SW480 (cell line): ENCODE results near the gene CCR5.
"Not testable (repeated sequence)": the region's sequence is repeated elsewhere in the genome, so short reads cannot be mapped to it uniquely, and the experiment has no call there.

ENCODE experiments used
- DNase-seq: peaks from one replicate; pipeline ENCODE4 v3.0.0-alpha.2; 2016; ENCODE audit warnings: low spot score

Gene CCR5

DNA sequence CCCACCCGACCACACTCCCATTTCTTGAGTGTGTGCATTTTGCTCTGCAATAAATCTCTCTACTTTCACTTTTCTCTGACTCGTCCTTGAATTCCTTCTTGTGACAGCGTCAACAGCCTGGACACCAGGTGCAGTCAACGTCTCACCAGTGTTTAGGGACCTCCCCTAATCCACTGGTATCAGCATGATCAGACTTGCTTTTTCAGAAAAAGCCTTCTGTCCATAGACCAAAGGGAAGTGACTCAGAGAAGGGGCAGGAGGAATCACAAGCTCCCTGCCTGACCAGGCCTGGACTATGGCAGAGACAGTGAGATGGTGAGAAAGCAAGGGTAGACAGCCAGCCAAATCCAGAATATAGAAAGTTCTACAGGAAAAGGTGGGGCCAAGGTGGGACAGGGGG lies 15.5 kb downstream of the CCR5 start:
- peak; percentile 62 for DNase-seq

DNA sequence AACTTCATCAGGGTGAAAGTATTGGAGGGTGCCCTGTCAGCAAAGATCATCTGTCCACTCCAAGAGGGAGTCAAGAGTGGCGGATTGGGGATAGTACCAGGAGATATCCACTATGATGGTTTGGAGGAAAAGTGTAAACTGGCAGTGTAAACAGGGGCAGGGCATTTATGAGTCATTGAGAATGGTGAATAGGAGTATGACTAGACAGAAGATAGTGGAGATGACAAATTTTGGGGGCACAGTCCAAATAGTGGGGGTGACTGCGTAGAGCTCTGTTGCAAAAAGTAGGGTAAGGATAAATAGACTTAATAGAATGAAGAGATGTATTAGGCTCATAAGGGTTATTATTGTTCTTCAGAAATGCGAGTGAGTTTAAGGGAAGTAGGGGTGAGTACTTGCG lies 18.1 kb downstream of the CCR5 start:
- DNase-seq = not testable (repeated sequence)

DNA sequence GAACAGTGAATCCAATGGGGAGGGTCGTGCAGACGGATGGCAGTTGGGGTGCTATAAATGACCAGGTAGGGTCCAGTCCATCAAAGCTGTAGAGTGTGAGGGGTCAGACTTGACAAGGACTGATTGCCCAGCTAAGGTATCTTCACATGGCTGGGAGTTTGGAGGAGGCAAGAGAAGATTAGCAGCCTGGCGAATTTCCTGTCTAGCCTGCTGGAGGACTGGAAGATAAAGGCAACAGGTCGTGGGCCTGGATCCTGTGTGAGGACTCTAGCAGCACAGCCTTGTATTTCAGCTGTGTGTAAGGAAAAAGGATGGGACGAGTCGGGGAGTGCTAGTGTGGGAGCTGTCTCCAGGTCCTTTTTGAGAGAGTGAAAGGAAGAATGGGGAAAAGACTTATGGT lies 18.6 kb downstream of the CCR5 start:
- no peak for DNase-seq

DNA sequence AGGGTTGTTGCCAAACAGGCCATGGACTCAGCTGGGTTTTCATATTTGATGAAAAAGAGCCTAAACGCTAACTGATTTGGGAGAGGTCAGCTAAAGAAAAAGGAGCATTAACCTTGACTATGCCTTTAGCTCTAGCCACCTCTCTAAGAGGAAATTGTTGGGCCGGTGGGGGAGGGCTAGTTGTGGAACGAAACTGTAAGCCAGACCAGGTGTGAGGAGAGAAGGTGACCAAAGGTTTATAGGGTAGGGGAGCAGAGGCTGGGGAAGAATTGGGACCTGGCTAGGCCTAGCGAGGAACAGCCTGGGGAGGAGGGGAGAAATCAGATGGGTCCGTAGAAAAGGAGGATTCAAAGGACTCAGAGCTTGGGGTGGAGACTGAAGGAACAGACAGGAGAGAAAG lies 20.8 kb downstream of the CCR5 start:
- not testable (repeated sequence) for DNase-seq

DNA sequence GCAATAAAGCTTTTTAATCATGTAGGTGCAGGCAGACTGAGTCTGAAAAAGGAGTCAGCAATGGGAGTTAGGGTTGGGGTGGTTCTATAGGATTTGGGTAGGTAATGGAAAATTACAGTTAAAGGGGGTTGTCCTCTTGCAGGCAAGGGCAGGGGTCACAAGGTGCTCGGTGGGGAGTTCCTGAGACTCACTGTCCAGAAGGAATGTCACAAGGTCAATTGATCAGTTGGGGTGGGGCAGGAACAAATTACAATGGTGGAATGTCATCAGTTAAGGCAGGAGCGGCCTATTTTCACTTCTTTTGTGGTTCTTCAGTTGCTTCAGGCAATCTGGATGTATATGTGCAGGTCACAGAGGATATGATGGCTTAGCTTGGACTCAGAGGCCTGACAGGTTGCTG lies 22.3 kb downstream of the CCR5 start:
- no peak for DNase-seq

DNA sequence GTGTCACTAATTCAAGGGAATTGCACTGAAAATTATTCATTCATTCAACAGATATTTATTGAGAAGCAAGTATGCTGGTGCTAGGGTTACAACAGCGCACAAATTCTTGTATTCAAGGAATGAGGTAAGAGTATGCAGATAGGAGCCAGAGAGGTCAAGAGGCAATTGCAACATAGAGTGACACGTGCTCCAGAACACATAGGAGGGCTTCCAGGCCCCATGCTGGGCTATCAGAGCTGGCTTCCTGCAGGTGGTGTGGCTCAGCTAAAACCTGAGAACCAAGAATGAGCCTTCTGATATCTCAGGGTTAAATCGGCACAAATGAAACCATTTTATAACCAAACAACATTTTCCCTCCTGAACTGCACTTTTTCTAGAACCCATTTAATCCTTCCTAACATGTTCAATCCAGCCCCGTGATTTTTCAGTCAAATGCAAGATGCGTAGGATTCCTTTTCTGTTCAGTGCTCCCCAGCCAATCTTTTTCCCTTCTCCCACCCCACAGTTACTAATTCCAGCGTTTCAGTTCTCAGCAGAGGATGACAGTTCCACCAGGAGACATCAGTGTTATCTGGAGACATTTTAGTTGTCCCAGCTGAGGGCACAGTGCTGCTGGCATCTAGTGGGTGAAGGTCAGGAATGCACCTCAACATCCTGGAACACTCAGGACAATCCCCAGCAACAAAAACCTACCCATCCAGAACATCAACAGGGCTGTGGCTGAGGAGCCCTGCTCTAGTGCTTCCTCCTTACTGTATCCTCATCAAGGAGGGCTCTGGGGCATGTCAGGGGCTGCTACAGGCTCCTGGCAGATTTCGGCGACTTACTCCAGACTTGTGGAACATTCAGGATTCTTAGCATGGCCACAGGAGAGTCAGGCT lies 23.0 kb downstream of the CCR5 start:
- no peak for DNase-seq

DNA sequence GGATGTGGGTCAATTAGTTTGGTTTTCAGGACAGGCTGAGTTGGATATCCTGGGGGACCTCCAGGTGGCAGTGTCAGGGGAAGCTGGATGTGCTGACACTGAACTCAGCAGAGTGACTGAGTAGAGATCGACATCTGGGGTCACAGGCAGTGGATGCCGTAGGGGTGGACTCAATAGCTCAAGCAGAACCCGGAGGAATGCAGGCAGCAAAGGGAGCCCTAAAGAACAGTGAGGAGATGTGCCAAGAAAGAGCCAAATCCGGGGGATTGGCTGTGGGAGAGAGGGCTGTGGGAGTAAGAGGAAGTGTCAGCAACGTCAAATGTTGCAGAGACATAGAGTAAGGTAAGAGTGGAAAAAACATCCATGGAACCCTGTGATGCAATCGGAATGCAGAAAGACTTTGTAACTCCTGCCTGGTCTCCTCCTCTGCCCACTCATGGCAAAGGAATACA lies 24.5 kb downstream of the CCR5 start:
- DNase-seq = no peak

DNA sequence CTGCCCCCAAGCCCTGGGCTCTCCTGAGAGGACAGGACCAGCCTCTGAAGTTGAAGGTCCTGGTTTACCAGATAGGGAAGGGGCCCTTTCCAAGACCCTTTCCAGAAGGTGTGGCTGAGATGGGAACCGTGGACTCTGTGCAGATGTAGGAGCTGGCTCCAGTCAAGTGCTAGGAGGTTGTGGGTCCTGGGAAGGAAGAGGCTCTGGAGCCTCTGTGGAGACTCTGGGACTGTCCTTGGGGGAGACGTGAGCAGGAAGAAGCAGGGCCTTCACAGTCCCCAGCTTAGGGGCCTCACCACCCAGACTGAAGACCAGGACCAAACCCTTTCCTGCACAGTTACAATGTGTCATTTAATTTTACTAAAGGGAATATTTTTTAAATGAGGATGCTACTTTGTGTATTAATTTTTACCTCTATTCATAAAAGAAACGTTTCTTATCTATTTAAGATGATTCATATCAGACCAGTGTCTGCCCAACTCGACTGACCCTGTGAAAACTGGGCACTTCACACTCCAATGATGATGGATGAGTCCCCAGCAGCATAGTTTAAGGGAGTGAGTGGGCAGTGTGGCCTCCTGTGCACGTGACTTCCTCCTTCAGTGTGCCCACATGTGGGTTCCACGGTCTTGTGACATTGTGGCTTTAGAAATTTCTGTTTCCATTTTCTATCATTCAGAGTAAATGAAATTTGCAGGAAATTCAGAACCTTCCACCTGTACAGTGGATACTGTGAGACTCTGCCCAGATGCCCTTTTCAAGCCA lies 25.2 kb downstream of the CCR5 start:
- no peak for DNase-seq

DNA sequence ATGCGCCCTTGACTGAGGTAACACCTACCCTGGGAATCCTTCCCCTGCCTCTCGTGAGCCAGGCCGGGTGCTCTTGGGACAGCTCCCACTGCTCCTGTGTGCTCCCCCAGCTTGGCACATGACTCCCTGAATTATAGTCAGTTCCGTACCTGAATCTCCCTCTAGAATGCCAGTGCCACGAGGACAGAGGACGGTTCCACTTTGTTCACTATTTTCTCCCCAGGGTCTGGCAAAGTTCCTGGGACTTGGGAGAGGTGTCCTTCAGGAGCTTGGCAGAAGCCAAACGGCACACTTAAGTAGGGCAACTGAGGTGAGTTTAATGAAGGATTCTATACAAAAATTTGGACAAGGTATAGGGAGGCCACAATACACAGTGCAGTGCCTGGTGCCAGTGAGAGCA lies 26.4 kb downstream of the CCR5 start:
- DNase-seq = no peak

DNA sequence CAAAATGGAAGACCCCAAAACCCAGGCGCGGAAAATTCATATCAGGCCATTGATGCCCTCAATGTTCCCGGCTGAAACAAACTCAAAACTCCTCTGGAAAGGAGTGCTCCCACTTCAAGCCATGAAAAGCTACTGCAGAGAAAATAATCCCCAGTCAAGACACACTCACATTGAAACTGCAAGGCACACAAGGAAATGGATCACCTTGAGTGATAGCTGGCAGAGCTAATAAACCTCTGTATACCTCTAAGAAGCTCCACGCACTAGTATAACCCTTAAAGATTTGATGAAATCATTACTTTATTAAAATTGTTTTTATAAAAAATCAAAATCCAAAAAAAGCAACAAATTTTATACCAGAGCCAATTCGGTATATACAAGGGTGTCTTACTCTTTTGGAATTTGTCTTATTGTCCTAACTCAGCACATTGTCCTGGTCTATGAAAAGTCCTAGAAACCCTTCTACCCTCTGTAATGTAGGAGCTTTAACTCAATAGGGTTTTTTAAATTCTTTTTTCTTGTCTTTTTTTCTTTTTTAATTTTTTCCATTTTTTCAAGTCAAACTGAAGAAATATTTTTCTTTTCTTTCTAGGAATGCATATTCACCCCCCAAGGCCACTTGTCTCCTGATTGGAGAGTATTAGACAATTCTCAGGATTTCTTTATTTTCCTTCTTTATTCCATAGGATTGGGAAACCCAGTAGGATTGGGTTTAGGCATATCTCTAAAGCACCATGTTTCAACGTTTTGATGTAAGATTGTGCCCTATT lies 27.6 kb downstream of the CCR5 start:
- DNase-seq = no peak

DNA sequence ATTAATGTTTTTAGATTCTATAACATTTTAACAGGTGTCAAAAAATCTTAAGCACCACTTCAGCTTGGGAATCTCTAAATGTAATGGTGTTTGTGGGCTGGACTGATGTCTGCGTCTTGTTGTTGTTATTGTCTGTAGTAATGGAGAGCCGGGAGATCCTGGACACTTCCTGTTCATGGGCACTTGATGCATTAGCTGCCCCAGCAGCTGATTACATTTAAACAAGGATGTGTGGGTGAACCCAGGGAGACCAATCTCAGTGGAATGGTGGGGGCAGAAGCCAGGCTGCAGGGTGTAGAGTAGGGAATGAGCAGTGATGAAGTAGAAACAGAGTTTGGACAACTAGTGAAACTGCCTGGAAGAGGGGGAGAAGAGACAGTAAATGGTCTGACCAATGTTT lies 28.4 kb downstream of the CCR5 start:
- DNase-seq = no peak

DNA sequence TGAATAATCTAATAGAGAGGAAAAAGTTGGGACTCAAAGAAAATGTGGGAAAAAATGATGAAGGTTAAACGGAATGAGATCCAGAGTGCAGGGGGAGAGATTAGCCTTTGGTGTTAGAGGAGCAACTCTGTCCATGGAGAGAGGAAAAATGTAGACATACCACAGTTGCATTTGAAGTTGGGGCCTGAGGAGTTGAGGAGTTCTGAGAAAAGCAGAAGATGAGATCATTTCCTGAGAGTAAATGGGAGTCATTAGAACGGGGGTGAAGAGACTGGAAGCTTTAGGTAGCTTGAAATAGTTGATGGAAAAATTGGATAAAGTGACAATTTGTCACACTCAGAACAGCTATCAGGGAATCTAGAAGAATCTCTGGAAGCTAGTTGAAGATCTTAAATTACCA lies 28.8 kb downstream of the CCR5 start:
- no peak for DNase-seq

DNA sequence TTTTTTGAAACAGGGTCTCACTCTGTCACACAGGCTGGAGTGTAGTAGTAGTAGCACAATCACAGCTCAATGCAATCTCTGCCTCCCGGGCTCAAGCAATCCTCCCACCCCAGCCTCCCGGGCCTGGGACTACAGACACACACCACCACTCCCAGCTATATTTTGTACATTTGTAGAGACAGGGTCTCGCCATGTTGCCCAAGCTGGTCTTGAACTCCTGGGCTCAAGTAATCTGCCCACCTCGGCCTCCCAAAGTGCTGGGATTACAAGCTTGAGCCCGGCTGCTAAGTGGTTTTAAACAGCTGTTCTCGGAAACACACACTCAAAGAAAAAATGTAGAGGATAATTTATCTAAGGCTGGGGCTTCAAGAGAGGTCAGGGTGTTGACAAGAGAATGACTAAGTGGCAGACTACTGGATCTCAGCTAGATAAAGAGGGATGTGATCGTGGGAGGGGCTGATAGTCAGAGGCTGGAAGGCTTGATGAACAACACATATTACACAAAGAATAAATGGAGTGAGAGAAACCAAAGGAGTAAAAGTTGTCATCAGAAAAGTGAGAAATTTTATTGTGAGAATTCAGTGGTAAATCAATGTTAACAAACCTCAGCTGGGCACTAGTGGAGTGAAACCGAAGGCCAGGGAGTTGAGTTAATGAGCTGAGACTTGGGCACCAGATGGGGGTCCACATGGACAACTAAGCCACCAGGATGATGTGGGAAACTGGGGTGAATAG lies 29.4 kb downstream of the CCR5 start:
- DNase-seq = no peak

DNA sequence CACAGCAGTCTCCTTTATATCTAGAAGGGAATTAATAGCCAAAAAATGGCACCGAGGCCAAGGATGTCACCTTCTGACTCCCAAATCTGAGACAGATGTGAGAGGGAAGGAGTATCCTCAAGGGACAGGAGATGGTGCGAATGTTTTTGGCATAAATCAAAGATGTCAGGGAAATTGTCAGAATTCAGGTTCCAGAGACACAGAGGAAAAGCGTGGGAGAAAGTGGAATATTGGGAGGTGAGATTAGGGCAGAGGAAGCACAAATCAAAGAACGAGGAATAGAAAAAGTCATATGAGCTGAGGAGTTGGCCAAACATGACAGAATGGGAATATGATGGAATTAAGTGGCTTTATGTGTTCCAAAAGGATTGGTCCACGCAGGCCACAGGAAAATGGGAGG lies 30.1 kb downstream of the CCR5 start:
- no peak for DNase-seq

DNA sequence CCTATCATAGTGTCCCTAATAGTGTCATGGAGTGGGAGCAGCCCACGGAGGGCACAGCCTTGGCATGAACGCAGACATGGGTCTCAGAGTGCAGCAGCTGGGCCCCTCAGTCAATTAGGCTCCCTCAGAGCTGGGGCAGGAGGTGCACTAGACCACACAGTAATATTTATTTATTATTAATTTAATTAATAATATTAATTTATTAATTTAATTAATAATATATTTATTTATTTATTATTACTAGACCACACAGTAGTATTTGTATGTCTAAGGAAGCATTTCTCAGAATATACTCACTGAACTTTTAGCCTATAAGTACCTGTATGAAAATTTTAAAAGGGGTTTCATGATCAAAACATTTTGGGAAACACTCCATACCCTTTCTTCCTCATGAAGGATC lies 30.8 kb downstream of the CCR5 start:
- no peak for DNase-seq

DNA sequence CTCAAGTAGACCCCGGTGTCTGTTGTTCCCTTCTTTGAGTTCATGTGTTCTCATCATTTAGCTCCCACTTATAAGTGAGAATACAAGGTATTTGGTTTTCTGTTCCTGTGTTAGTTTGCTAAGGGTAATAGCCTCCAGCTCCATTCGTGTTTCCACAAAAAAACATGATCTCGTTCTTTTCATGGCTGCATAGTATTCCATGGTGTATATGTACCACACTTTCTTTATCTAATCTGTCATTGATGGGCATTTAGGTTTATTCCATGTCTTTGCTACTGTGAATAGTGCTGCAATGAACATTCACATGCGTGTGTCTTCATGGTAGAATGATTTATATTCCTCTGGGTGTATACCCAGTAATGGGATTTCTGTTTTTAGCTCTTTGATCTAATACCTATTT lies 32.2 kb downstream of the CCR5 start:
- not testable (repeated sequence) for DNase-seq

DNA sequence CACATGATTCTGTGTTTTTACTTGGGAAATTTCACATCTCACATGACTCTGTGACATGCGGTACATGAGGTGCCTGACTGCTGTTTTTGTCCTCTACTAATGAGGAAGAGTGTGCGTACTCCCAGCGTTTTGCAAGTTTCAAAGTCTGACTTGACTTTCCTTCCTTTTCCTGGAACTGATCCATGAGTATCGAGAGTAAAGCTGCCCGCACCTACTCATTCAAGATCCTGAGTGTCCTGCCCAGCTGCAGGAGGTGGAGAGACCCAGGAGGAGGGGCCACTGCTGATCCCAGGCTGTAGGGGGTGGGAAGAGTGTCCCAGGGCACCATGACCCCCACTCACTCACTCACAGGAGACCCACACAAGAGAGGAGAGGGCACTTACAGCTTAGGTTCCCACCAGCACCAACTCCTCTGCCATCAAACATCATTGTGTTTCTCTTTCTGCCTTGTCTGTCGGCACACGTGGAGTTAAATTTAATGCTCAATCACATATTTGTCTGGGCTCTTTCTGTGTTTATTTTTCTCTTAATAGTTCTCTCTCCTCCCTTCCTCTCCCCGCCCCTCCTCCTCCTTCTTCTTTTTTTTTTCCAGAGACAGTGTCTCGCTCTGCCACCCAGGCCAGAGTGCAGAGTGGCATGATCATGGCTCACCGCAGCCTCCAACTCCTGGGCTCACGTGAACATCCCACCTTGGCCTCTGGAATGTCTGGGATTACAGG lies 34.7 kb downstream of the CCR5 start:
- no peak for DNase-seq

DNA sequence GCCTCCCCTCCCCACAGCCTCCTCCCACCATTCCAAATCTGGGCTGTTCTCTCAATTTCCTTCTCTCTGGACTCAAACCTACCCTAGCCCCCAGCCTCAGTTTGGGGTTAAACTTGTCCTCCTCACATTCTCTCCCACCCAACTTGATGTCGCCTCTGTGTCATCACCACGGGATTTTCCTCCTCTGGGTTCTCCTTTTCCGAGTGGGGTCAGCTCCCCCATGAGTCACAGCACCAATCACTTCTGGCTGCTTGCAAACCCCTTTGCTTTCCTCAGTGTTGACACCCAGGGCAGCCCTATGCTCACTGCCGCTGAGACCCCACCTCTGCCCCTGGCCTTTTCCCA lies 35.7 kb downstream of the CCR5 start:
- DNase-seq = no peak

DNA sequence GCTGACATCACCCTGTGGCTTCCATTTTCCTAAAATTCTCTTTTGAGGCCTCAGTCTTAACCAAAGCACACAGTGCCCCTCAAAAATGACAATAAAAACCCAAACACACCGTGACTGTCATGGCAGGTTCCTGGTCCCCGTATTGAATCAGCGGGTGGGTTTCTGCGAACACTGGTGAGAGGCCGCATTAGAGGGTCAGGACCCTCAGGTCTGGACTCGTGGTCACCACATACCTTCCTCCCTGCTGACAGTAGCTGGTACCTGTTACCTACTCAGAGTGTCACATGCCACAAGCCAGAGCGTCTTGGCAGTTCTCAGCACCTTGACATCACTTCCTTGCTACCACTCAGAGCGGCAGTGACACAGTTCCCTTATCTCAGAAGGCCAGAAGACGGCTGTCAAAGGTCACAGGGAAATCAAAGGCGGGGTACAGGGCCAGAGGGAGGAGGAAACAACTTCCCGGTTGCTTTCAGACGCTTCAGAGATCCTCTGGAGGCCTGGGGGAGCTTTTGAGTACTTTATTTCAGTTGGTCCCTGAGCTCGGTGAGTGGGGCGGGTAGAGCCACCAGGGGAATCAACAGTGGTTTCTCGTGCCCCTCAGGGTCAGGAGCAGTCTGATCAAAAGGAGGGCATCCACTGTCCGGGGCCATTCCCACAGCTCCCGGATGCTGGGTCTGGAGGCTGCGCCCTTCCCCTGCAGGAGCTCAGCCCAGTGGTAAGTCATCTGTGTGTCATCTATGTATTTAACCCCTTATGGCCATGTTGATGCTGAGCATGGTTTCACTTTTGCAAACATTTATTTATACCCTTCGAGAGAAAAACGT lies 36.3 kb downstream of the CCR5 start, which contains the start of the genes CCR5AS and CCRL2:
CCR5AS (minus strand) TSS at position 279 of the 824 bp plus-strand sequence.
CCRL2 (plus strand) TSS at position 472 of the 824 bp plus-strand sequence. CDS start 821 bp downstream, outside the sequence.
- DNase-seq = peak; percentile 36

DNA sequence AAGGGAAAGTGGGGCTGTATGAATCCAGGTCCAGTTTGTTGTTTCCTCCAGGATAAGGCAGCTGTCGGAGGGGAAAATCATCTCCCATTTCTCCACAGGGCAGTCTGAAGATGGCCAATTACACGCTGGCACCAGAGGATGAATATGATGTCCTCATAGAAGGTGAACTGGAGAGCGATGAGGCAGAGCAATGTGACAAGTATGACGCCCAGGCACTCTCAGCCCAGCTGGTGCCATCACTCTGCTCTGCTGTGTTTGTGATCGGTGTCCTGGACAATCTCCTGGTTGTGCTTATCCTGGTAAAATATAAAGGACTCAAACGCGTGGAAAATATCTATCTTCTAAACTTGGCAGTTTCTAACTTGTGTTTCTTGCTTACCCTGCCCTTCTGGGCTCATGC lies 37.2 kb downstream of the CCR5 start:
- DNase-seq = no peak
